Astrocyte (in vitro differentiated cells and primary cell): ENCODE measurements around the gene TRIM47. TPM values are rescaled to one million over a fixed set of nuclear protein-coding genes. Genes with fewer than 3 reads are reported as not detected.

Source experiments
- DNase-seq: peaks from one replicate; pipeline ENCODE4 v3.0.0-alpha.2; 2010; ENCODE audit warnings: low read depth
- FAIRE-seq: peaks from 2 replicates; lab custom pipeline; 2011; peaks lifted over from hg19 to GRCh38; lab: Jason Lieb, UNC
- H2AFZ ChIP-seq: 2 replicates; pipeline ENCODE4 v1.6.0; 2012; ENCODE audit warnings: low read depth, low read length, inconsistent platforms
- H3K27ac ChIP-seq: 2 replicates; pipeline ENCODE4 v1.5.1; 2011; ENCODE audit warnings: low read depth, low read length, inconsistent platforms
- H3K27me3 ChIP-seq: 2 replicates; pipeline ENCODE4 v1.6.0; 2011; ENCODE audit warnings: low read length, inconsistent platforms; ENCODE audit not compliant: insufficient read depth
- H3K36me3 ChIP-seq: 2 replicates; pipeline ENCODE4 v1.5.1; 2011; ENCODE audit warnings: low read length, inconsistent platforms; ENCODE audit not compliant: insufficient read depth
- H3K4me1 ChIP-seq: 2 replicates; pipeline ENCODE4 v1.5.1; 2011; ENCODE audit warnings: low read length, inconsistent platforms; ENCODE audit not compliant: insufficient read depth
- H3K4me2 ChIP-seq: 2 replicates; pipeline ENCODE4 v1.6.0; 2012; ENCODE audit warnings: low read length, inconsistent platforms
- H3K4me3 ChIP-seq: 2 replicates; pipeline ENCODE4 v1.5.1; 2011; ENCODE audit warnings: low read depth, mild to moderate bottlenecking, low read length, inconsistent platforms; ENCODE audit not compliant: insufficient read depth
- H3K79me2 ChIP-seq: 2 replicates; pipeline ENCODE4 v1.6.0; 2012; ENCODE audit warnings: mild to moderate bottlenecking, low read length, inconsistent platforms; ENCODE audit not compliant: insufficient read depth
- H3K9ac ChIP-seq: 2 replicates; pipeline ENCODE4 v1.6.0; 2012; ENCODE audit warnings: mild to moderate bottlenecking, low read length, inconsistent platforms
- H3K9me3 ChIP-seq: 2 replicates; pipeline ENCODE4 v1.5.1; 2012; ENCODE audit warnings: low read depth, mild to moderate bottlenecking, low read length, inconsistent platforms; ENCODE audit not compliant: insufficient read depth
- H4K20me1 ChIP-seq: 2 replicates; pipeline ENCODE4 v1.6.0; 2012; ENCODE audit warnings: low read length, inconsistent platforms; ENCODE audit not compliant: insufficient read depth
- H3K27ac Mint-ChIP-seq: one replicate; pipeline ENCODE4 v1.8.0; 2021; ENCODE audit warnings: mild to moderate bottlenecking, mixed read lengths; ENCODE audit not compliant: unreplicated experiment
- H3K27me3 Mint-ChIP-seq: one replicate; pipeline ENCODE4 v1.8.0; 2021; ENCODE audit warnings: low read depth, mixed read lengths; ENCODE audit not compliant: unreplicated experiment
- H3K36me3 Mint-ChIP-seq: one replicate; pipeline ENCODE4 v1.8.0; 2021; ENCODE audit warnings: low read depth, mixed read lengths; ENCODE audit not compliant: unreplicated experiment
- H3K4me1 Mint-ChIP-seq: one replicate; pipeline ENCODE4 v1.8.0; 2021; ENCODE audit warnings: low read depth, mixed read lengths; ENCODE audit not compliant: unreplicated experiment
- H3K4me3 Mint-ChIP-seq: one replicate; pipeline ENCODE4 v1.8.0; 2021; ENCODE audit warnings: mild to moderate bottlenecking, moderate library complexity, mixed read lengths; ENCODE audit not compliant: unreplicated experiment
- H3K9me3 Mint-ChIP-seq: one replicate; pipeline ENCODE4 v1.8.0; 2021; ENCODE audit warnings: mild to moderate bottlenecking, mixed read lengths; ENCODE audit not compliant: unreplicated experiment
- EZH2 ChIP-seq: IDR thresholded peaks from 2 replicates; pipeline ENCODE4 v1.6.1; 2012; ENCODE audit warnings: mild to moderate bottlenecking, low read length, inconsistent platforms; ENCODE audit not compliant: insufficient read depth
- total RNA-seq: library from RNA; stranded (reverse); gene quantifications from 2 replicates; pipeline ENCODE4 v1.2.1, GENCODE V29; 2021
- TF ChIP-seq, protein P1 (sequence below): IDR thresholded peaks from 2 replicates; pipeline ENCODE4 v1.5.1; 2011; ENCODE audit warnings: low read depth, mild to moderate bottlenecking, inconsistent platforms, low read length, moderate library complexity; ENCODE audit not compliant: insufficient read depth

TRIM47 gene
- total RNA-seq, 1 donor from 2014 or later: 5.9 TPM

DNA sequence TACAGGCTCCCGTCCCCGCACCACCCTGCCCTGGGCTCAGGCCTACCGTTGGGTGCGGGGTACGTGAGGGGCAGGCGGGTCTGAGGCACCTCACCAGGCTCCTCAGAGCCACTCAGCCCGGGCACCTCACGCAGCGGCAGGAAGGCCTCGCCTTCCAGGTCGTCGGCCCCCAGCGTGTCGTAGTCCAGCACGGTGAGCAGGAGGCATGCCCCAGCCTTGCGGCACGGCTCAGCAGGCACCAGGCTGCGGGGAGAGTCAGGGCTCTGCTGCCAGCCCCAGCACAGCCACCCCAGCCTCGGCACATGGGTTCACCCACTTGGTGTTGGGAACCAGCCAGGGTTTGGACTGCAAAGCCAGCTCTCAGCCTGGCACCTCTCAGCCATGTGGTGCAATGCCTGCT is 49.6 kb downstream of the TRIM47 start:
- no peak for DNase-seq
- Histone ChIP-seq H3K4me1 (peaks cover 18% of the 10 kb centered on the region), H3K79me2 (no peaks in the 10 kb centered on the region), H4K20me1 (no peaks in the 10 kb centered on the region), H3K27me3 (no peaks in the 10 kb centered on the region), H2AFZ (no peak overlapping the region), H3K9ac (no peak overlapping the region), H3K9me3 (no peaks in the 10 kb centered on the region), H3K36me3 (no peaks in the 10 kb centered on the region), H3K4me2 (no peak overlapping the region), H3K4me3 (no peak overlapping the region), H3K27ac (no peak overlapping the region)
- no peak for TF ChIP-seq EZH2
- TF ChIP-seq, protein P1, sequence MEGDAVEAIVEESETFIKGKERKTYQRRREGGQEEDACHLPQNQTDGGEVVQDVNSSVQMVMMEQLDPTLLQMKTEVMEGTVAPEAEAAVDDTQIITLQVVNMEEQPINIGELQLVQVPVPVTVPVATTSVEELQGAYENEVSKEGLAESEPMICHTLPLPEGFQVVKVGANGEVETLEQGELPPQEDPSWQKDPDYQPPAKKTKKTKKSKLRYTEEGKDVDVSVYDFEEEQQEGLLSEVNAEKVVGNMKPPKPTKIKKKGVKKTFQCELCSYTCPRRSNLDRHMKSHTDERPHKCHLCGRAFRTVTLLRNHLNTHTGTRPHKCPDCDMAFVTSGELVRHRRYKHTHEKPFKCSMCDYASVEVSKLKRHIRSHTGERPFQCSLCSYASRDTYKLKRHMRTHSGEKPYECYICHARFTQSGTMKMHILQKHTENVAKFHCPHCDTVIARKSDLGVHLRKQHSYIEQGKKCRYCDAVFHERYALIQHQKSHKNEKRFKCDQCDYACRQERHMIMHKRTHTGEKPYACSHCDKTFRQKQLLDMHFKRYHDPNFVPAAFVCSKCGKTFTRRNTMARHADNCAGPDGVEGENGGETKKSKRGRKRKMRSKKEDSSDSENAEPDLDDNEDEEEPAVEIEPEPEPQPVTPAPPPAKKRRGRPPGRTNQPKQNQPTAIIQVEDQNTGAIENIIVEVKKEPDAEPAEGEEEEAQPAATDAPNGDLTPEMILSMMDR: no peak
- H3K4me3 Mint-ChIP-seq: no peak overlapping the region
- H3K9me3 Mint-ChIP-seq: no peaks in the 10 kb centered on the region
- no peak overlapping the region for H3K27ac Mint-ChIP-seq
- no peaks in the 10 kb centered on the region for H3K27me3 Mint-ChIP-seq
- H3K36me3 Mint-ChIP-seq: peaks cover 3% of the 10 kb centered on the region
- H3K4me1 Mint-ChIP-seq: peaks cover 10% of the 10 kb centered on the region
- no peak for FAIRE-seq

DNA sequence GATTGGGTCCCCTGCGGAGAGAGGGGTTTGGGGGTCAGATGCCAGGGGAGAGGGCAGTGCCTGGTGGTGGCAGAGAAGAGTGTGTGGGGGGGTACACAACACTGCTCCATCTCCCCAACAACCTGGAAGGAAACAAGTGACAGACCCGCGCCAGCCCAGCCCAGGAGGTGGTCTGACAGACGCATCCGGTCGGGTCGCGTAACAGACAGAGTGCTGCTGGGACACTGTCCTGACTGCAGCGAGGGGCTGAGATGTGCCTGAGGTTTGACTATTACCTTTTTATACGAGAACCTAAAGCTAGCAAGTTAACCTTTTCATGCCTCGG is 50.3 kb downstream of the TRIM47 start:
- Mint-ChIP-seq H3K27me3 (no peaks in the 10 kb centered on the region), H3K4me1 (peaks cover 7% of the 10 kb centered on the region), H3K36me3 (peaks cover 3% of the 10 kb centered on the region), H3K27ac (no peak overlapping the region), H3K9me3 (no peaks in the 10 kb centered on the region), H3K4me3 (no peak overlapping the region)
- peak overlapping the region; percentile 51 for H3K9ac ChIP-seq
- H3K27ac ChIP-seq: no peak overlapping the region
- TF ChIP-seq, protein P1: no peak
- no peak for TF ChIP-seq EZH2
- no peak for DNase-seq
- peak overlapping the region; percentile 86 for H3K4me2 ChIP-seq
- no peaks in the 10 kb centered on the region for H3K79me2 ChIP-seq
- H3K4me1 ChIP-seq: peaks cover 18% of the 10 kb centered on the region
- H3K9me3 ChIP-seq: no peaks in the 10 kb centered on the region
- no peaks in the 10 kb centered on the region for H4K20me1 ChIP-seq
- H3K27me3 ChIP-seq: no peaks in the 10 kb centered on the region
- peak overlapping the region; percentile 85 for H2AFZ ChIP-seq
- H3K36me3 ChIP-seq: no peaks in the 10 kb centered on the region
- H3K4me3 ChIP-seq: no peak overlapping the region
- FAIRE-seq: no peak

DNA sequence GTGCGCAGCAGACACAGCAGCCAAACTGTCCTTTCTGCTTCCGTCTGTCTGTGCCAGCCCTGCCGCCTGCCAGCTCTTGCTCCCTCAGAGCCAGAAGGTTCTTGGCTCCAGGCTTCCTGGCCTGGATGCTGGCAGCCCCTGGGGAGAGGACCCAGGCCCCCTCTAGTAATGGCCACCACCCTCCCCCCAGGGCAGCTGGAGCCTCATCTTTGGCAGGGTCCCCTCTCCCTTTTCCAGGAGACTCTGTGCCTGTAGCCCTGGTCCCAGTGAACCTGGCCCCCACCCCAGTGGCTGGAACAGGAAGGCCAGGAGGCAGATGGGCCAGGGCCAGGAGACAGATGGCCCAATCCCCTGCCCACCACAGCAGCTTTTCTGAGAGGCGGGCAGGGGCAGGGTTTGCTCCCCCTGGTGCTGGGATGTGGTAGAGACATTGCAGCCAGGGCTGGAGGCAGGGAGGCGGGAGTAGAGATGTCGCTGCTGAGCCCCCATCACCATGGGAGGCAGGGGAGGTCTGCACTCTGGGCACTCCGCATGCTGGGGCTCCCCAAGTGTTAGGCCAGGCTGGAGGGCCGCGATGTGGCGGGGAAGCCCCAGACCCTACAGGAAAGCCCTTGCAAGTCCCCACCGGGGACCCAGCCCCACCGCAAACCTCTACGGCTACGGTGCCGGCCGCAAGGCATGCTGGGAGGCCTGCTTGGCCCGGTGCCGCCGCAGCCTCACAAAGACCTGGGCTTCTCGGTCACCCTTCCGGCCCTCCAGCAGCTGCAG is 50.9 kb downstream of the TRIM47 start:
- peak overlapping the region; percentile 43 for H3K4me3 ChIP-seq
- DNase-seq (peak; percentile 29), FAIRE-seq (no peak)
- Mint-ChIP-seq H3K9me3 (no peaks in the 10 kb centered on the region), H3K27ac (no peak overlapping the region), H3K4me1 (peaks cover 5% of the 10 kb centered on the region), H3K27me3 (no peaks in the 10 kb centered on the region), H3K36me3 (peaks cover 3% of the 10 kb centered on the region), H3K4me3 (no peak overlapping the region)
- H3K4me2 ChIP-seq: peak overlapping the region; percentile 86
- H3K9me3 ChIP-seq: no peaks in the 10 kb centered on the region
- no peaks in the 10 kb centered on the region for H3K79me2 ChIP-seq
- no peaks in the 10 kb centered on the region for H4K20me1 ChIP-seq
- H2AFZ ChIP-seq: peak overlapping the region; percentile 85
- TF ChIP-seq EZH2: no peak
- TF ChIP-seq, protein P1: peak; percentile 52
- peak overlapping the region; percentile 51 for H3K9ac ChIP-seq
- H3K36me3 ChIP-seq: no peaks in the 10 kb centered on the region
- no peak overlapping the region for H3K27ac ChIP-seq
- H3K4me1 ChIP-seq: peaks cover 17% of the 10 kb centered on the region
- no peaks in the 10 kb centered on the region for H3K27me3 ChIP-seq
